Nephron (organoid): ENCODE measurements around the gene ACOT13.
A peak's percentile ranks its signal among the peaks of the same experiment; 100 is the strongest.
"Not testable (repeated sequence)": the region's sequence is repeated elsewhere in the genome, so short reads cannot be mapped to it uniquely, and the experiment has no call there.

Experiments
- H3K27ac Mint-ChIP-seq, 3 experiments: 2 replicates each; pipeline ENCODE4 v1.8.0; 2020; ENCODE audit warnings: mixed read lengths in 3 of 3, mild to moderate bottlenecking in 2 of 3, moderate library complexity in 1 of 3
- H3K27me3 Mint-ChIP-seq: 2 replicates; pipeline ENCODE4 v1.8.0; 2021; ENCODE audit warnings: low read depth, mild to moderate bottlenecking, moderate library complexity, mixed read lengths
- H3K36me3 Mint-ChIP-seq: 2 replicates; pipeline ENCODE4 v1.8.0; 2020; ENCODE audit warnings: low read depth, mixed read lengths
- H3K4me1 Mint-ChIP-seq: 2 replicates; pipeline ENCODE4 v1.8.0; 2020; ENCODE audit warnings: mixed read lengths
- H3K4me3 Mint-ChIP-seq, 3 experiments: 2 replicates each; pipeline ENCODE4 v1.8.0; 2020; ENCODE audit warnings: mild to moderate bottlenecking in 3 of 3, mixed read lengths in 3 of 3, moderate library complexity in 2 of 3
- H3K9me3 Mint-ChIP-seq: 2 replicates; pipeline ENCODE4 v1.8.0; 2020; ENCODE audit warnings: mixed read lengths
- CTCF ChIP-seq, 3 experiments: fragments of 200-600 bp; sonication (generic); IDR thresholded peaks; one replicate each; pipeline ENCODE4 v1.5.0; 2021; ENCODE audit warnings: antibody characterized with exemption in 3 of 3; ENCODE audit not compliant: unreplicated experiment in 3 of 3

Gene ACOT13

GRCh38 chr6:24655215-24655614 is 11.7 kb upstream of the ACOT13 start:
- H3K4me3 Mint-ChIP-seq = no peak overlapping the region
- H3K27ac Mint-ChIP-seq = no peak overlapping the region
- peaks cover 56% of the 10 kb centered on the region for H3K36me3 Mint-ChIP-seq
- no peaks in the 10 kb centered on the region for H3K9me3 Mint-ChIP-seq
- TF ChIP-seq CTCF (IDR thresholded peaks at IDR 0.05; ENCODE audit: unreplicated experiment in 3 of 3) = no peak
- H3K4me1 Mint-ChIP-seq = no peaks in the 10 kb centered on the region
- no peaks in the 10 kb centered on the region for H3K27me3 Mint-ChIP-seq

GRCh38 chr6:24658573-24659560 is 8.0 kb upstream of the ACOT13 start:
- H3K36me3 Mint-ChIP-seq = peaks cover 58% of the 10 kb centered on the region
- peaks cover 13% of the 10 kb centered on the region for H3K4me1 Mint-ChIP-seq
- TF ChIP-seq CTCF (IDR thresholded peaks at IDR 0.05; ENCODE audit: unreplicated experiment in 3 of 3) = no peak
- H3K27me3 Mint-ChIP-seq = no peaks in the 10 kb centered on the region
- no peaks in the 10 kb centered on the region for H3K9me3 Mint-ChIP-seq
- no peak overlapping the region for H3K4me3 Mint-ChIP-seq
- H3K27ac Mint-ChIP-seq = no peak overlapping the region

GRCh38 chr6:24659561-24659960 is 7.3 kb upstream of the ACOT13 start:
- Mint-ChIP-seq H3K36me3 (peaks cover 60% of the 10 kb centered on the region), H3K27me3 (no peaks in the 10 kb centered on the region), H3K4me3 (no peak overlapping the region), H3K9me3 (no peaks in the 10 kb centered on the region), H3K27ac (no peak overlapping the region), H3K4me1 (peaks cover 17% of the 10 kb centered on the region)
- TF ChIP-seq CTCF (IDR thresholded peaks at IDR 0.05; ENCODE audit: unreplicated experiment in 3 of 3) = no peak

- H3K36me3 Mint-ChIP-seq = peaks cover 63% of the 10 kb centered on the region
- no peak overlapping the region for H3K4me3 Mint-ChIP-seq
- no peaks in the 10 kb centered on the region for H3K27me3 Mint-ChIP-seq
- no peaks in the 10 kb centered on the region for H3K9me3 Mint-ChIP-seq
- H3K4me1 Mint-ChIP-seq = peaks cover 22% of the 10 kb centered on the region
- no peak for TF ChIP-seq CTCF (IDR thresholded peaks at IDR 0.05; ENCODE audit: unreplicated experiment in 3 of 3)
- no peak overlapping the region for H3K27ac Mint-ChIP-seq
These were observed 6.8 kb upstream of the ACOT13 start for GRCh38 chr6:24660105-24660504.

GRCh38 chr6:24661759-24662158 is 5.1 kb upstream of the ACOT13 start:
- H3K27ac Mint-ChIP-seq = peak overlapping the region; percentile 42 to 89 (median 65)
- not testable (repeated sequence) for H3K27me3 Mint-ChIP-seq, H3K9me3 Mint-ChIP-seq
- H3K4me3 Mint-ChIP-seq = peak overlapping the region in 1 of 3 experiments; percentile 42
- peaks cover 38% of the 10 kb centered on the region for H3K4me1 Mint-ChIP-seq
- peaks cover 51% of the 10 kb centered on the region for H3K36me3 Mint-ChIP-seq

DNA sequence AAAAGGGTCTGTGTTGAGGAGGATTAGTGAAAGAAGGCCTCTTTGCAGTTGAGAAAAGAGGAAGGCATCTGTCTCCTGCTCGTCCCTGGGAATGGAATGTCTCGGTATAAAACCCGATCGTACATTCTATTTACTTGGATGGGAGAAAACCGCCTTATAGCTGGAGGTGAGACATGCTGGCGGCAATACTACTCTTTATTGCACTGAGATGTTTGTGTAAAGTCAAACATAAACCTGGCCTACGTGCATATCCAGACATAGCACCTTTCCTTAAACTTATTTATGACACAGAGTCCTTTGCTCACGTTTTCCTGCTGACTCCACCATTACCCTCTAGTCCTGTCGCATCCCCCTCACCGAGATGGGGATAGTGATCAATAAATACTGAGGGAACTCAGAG is 4.6 kb upstream of the ACOT13 start:
- Mint-ChIP-seq H3K9me3 (no peaks in the 10 kb centered on the region), H3K36me3 (peaks cover 54% of the 10 kb centered on the region), H3K27ac (peak overlapping the region in 2 of 3 experiments; percentile 65 to 89), H3K4me1 (peaks cover 42% of the 10 kb centered on the region), H3K4me3 (no peak overlapping the region), H3K27me3 (no peaks in the 10 kb centered on the region)
- no peak for TF ChIP-seq CTCF (IDR thresholded peaks at IDR 0.05; ENCODE audit: unreplicated experiment in 3 of 3)
